ENCODE measurements around the gene FMO5. TPM values are rescaled to one million over a fixed set of nuclear protein-coding genes. Genes with fewer than 3 reads are reported as not detected.

Gene FMO5
- total RNA-seq, 2 experiments from 2014 or later = 0.41 to 0.67 TPM

- Mint-ChIP-seq H3K36me3 (ENCODE audit: low read depth) (no peaks in the 10 kb centered on the region), H3K27ac (no peak overlapping the region), H3K27me3 (no peaks in the 10 kb centered on the region), H3K4me1 (ENCODE audit: low read depth) (no peaks in the 10 kb centered on the region), H3K9me3 (no peaks in the 10 kb centered on the region), H3K4me3 (no peak overlapping the region)
- no peaks in the 10 kb centered on the region for H3K27me3 ChIP-seq (ENCODE audit: control insufficient read depth in 1 of 2, insufficient read depth in 2 of 2, low read length in 2 of 2)
- no peak overlapping the region for H3K27ac ChIP-seq (ENCODE audit: low read depth in 1 of 2, low read length in 2 of 2)
- no peaks in the 10 kb centered on the region for H3K9me3 ChIP-seq (ENCODE audit: control insufficient read depth in 1 of 2, insufficient read depth in 1 of 2, low read length in 2 of 2)
- no peak overlapping the region for H3K4me3 ChIP-seq (ENCODE audit: low read length)
- no peak for ATAC-seq (ENCODE audit: poor library complexity)
- no peaks in the 10 kb centered on the region for H3K4me1 ChIP-seq (ENCODE audit: insufficient read depth, low read length)
- POLR2A ChIA-PET = no interaction called here
- intact Hi-C loops (cut with DNase I, micrococcal nuclease) = no loop called here
- no peak for DNase-seq
- TF ChIP-seq, protein P1, sequence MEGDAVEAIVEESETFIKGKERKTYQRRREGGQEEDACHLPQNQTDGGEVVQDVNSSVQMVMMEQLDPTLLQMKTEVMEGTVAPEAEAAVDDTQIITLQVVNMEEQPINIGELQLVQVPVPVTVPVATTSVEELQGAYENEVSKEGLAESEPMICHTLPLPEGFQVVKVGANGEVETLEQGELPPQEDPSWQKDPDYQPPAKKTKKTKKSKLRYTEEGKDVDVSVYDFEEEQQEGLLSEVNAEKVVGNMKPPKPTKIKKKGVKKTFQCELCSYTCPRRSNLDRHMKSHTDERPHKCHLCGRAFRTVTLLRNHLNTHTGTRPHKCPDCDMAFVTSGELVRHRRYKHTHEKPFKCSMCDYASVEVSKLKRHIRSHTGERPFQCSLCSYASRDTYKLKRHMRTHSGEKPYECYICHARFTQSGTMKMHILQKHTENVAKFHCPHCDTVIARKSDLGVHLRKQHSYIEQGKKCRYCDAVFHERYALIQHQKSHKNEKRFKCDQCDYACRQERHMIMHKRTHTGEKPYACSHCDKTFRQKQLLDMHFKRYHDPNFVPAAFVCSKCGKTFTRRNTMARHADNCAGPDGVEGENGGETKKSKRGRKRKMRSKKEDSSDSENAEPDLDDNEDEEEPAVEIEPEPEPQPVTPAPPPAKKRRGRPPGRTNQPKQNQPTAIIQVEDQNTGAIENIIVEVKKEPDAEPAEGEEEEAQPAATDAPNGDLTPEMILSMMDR (IDR thresholded peaks at IDR 0.05) = no peak
- CTCF ChIA-PET = no interaction called here
- H3K36me3 ChIP-seq (ENCODE audit: insufficient read depth, low read length) = no peaks in the 10 kb centered on the region
Observed at GRCh38 chr1:147215540-147215916, 9.6 kb downstream of the FMO5 start.

DNA sequence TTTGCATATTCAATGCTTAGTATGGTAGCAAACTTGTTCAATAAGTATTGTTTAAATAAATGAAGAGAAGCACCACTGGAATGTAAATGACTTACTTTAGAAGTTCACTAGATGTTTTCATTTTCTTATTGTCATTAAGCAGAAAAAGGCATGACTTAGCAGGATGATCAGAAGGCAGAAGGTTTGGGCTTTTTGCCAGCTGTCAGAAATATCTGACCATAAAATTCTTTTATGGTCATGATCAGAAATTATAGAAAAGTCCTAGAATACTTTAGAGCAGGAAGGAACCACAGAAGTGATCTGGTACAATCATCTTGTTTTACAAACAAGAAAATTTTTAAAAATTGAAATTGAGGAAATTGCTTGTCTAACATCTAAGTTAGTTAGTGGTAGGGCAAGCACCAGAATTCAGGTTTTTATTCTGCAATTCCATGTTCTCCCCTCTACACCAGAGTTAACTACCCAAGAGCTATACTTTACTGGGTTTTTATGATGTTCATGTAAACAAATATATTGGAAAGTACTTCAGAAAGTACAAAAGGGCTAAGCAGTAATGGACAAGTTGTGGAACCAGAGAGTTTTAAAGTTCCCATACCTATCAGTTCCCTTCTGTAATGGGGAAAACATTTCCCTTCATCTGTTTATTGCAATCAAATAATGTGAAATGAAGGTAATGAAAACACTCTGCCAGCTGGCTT, 10.1 kb downstream of the FMO5 start:
- Histone ChIP-seq H3K27ac (ENCODE audit: low read depth in 1 of 2, low read length in 2 of 2) (no peak overlapping the region), H3K9me3 (ENCODE audit: control insufficient read depth in 1 of 2, insufficient read depth in 1 of 2, low read length in 2 of 2) (no peaks in the 10 kb centered on the region), H3K4me1 (ENCODE audit: insufficient read depth, low read length) (no peaks in the 10 kb centered on the region), H3K4me3 (ENCODE audit: low read length) (no peak overlapping the region), H3K27me3 (ENCODE audit: control insufficient read depth in 1 of 2, insufficient read depth in 2 of 2, low read length in 2 of 2) (no peaks in the 10 kb centered on the region), H3K36me3 (ENCODE audit: insufficient read depth, low read length) (no peaks in the 10 kb centered on the region)
- CTCF ChIA-PET = no interaction called here
- no peaks in the 10 kb centered on the region for H3K36me3 Mint-ChIP-seq (ENCODE audit: low read depth)
- no peaks in the 10 kb centered on the region for H3K27me3 Mint-ChIP-seq
- intact Hi-C loops (cut with DNase I, micrococcal nuclease) = no loop called here
- TF ChIP-seq, protein P1 (IDR thresholded peaks at IDR 0.05) = no peak
- H3K4me1 Mint-ChIP-seq (ENCODE audit: low read depth) = no peaks in the 10 kb centered on the region
- no peak overlapping the region for H3K4me3 Mint-ChIP-seq
- H3K9me3 Mint-ChIP-seq = no peaks in the 10 kb centered on the region
- H3K27ac Mint-ChIP-seq = no peak overlapping the region
- no peak for ATAC-seq (ENCODE audit: poor library complexity)
- DNase-seq = no peak
- POLR2A ChIA-PET = no interaction called here

GRCh38 chr1:147214325-147214724, 10.8 kb downstream of the FMO5 start:
- CTCF ChIA-PET = no interaction called here
- DNase-seq = no peak
- TF ChIP-seq, protein P1 (IDR thresholded peaks at IDR 0.05) = no peak
- Histone ChIP-seq H3K27me3 (ENCODE audit: control insufficient read depth in 1 of 2, insufficient read depth in 2 of 2, low read length in 2 of 2) (no peaks in the 10 kb centered on the region), H3K36me3 (ENCODE audit: insufficient read depth, low read length) (no peaks in the 10 kb centered on the region), H3K9me3 (ENCODE audit: control insufficient read depth in 1 of 2, insufficient read depth in 1 of 2, low read length in 2 of 2) (no peaks in the 10 kb centered on the region), H3K4me1 (ENCODE audit: insufficient read depth, low read length) (no peaks in the 10 kb centered on the region), H3K4me3 (ENCODE audit: low read length) (no peak overlapping the region), H3K27ac (ENCODE audit: low read depth in 1 of 2, low read length in 2 of 2) (no peak overlapping the region)
- POLR2A ChIA-PET = no interaction called here
- no peaks in the 10 kb centered on the region for H3K36me3 Mint-ChIP-seq (ENCODE audit: low read depth)
- H3K4me3 Mint-ChIP-seq = no peak overlapping the region
- H3K27me3 Mint-ChIP-seq = no peaks in the 10 kb centered on the region
- intact Hi-C loops (cut with DNase I, micrococcal nuclease) = no loop called here
- ATAC-seq (ENCODE audit: poor library complexity) = no peak
- no peaks in the 10 kb centered on the region for H3K9me3 Mint-ChIP-seq
- no peak overlapping the region for H3K27ac Mint-ChIP-seq
- H3K4me1 Mint-ChIP-seq (ENCODE audit: low read depth) = no peaks in the 10 kb centered on the region

Measured in CD4-positive, alpha-beta T cell (primary cell).